HEK293 (cell line): Measurements from ENCODE around the gene GMPPB.

Source experiments
- CTCF ChIA-PET: fragments of 350-600 bp; formaldehyde crosslinking; extraction: SDS; loops from one replicate; lab custom pipeline; 2021; ENCODE audit warnings: antibody characterized with exemption; lab: Yijun Ruan, JAX
- POLR2A ChIA-PET: fragments of 300-600 bp; formaldehyde crosslinking; extraction: SDS; loops from one replicate; lab custom pipeline; 2020; ENCODE audit warnings: antibody characterized with exemption, inconsistent platforms; lab: Yijun Ruan, JAX
- H3K27ac ChIP-seq: fragments of 200-500 bp; sonication (Bioruptor generic); 2 replicates; pipeline ENCODE4 v1.5.1; 2014; ENCODE audit warnings: low read depth, low read length, control low read depth, inconsistent platforms; ENCODE audit errors: extremely low read depth
- H3K36me3 ChIP-seq, 2 experiments: fragments of 200-500 bp in 1 of 2; sonication (Bioruptor generic) in 1 of 2; 1 replicate in 1 of 2; 2 replicates in 1 of 2; pipeline ENCODE4 v1.5.1; 2014 to 2017; ENCODE audit warnings: inconsistent platforms in 2 of 2, low read length in 2 of 2; ENCODE audit not compliant: control insufficient read depth in 2 of 2, insufficient read depth in 1 of 2
- H3K4me1 ChIP-seq: fragments of 200-500 bp; sonication (Bioruptor generic); 2 replicates; pipeline ENCODE4 v1.5.1; 2014; ENCODE audit warnings: mild to moderate bottlenecking, low read length, inconsistent platforms; ENCODE audit not compliant: control insufficient read depth, insufficient read depth
- H3K4me3 ChIP-seq: 2 replicates; pipeline ENCODE4 v1.5.1; 2011; ENCODE audit warnings: low read depth, mild to moderate bottlenecking, control low read depth, low read length, moderate library complexity
- H3K9me3 ChIP-seq: fragments of 200-500 bp; sonication (Bioruptor generic); 2 replicates; pipeline ENCODE4 v1.5.1; 2014; ENCODE audit warnings: low read depth, low read length, inconsistent platforms; ENCODE audit not compliant: control insufficient read depth, insufficient read depth
- GLI2 ChIP-seq: fragments of 450-650 bp; formaldehyde crosslinking; IDR thresholded peaks from 2 replicates; pipeline ENCODE4; 2017; ENCODE audit warnings: missing biosample characterization, missing genetic modification characterization, low read depth, borderline replicate concordance
- INSM2 ChIP-seq: fragments of 450-650 bp; formaldehyde crosslinking; IDR thresholded peaks from 2 replicates; pipeline ENCODE4 v1.5.1; 2016; ENCODE audit warnings: missing biosample characterization, missing genetic modification characterization
- KLF7 ChIP-seq: fragments of 450-650 bp; formaldehyde crosslinking; IDR thresholded peaks from 2 replicates; pipeline ENCODE4 v1.5.1; 2016; ENCODE audit warnings: missing biosample characterization, missing genetic modification characterization, borderline replicate concordance
- OSR2 ChIP-seq: fragments of 450-650 bp; formaldehyde crosslinking; IDR thresholded peaks from 2 replicates; pipeline ENCODE4 v1.5.1; 2016; ENCODE audit warnings: missing biosample characterization, missing genetic modification characterization
- PBX3 ChIP-seq: sonication (generic); formaldehyde crosslinking; IDR thresholded peaks from 2 replicates; pipeline ENCODE4 v1.8.1; 2022; ENCODE audit warnings: mild to moderate bottlenecking, moderate library complexity, missing genetic modification reagents
- SCRT1 ChIP-seq: fragments of 450-650 bp; formaldehyde crosslinking; IDR thresholded peaks from 2 replicates; pipeline ENCODE4 v1.5.1; 2016; ENCODE audit warnings: missing biosample characterization, missing genetic modification characterization, borderline replicate concordance
- ZFP41 ChIP-seq: fragments of 450-650 bp; formaldehyde crosslinking; IDR thresholded peaks from 2 replicates; pipeline ENCODE4 v1.5.1; 2016; ENCODE audit warnings: missing biosample characterization, missing genetic modification characterization, borderline replicate concordance
- ZNF133 ChIP-seq: fragments of 450-650 bp; formaldehyde crosslinking; IDR thresholded peaks from 2 replicates; pipeline ENCODE4 v1.5.1; 2016; ENCODE audit warnings: missing biosample characterization, missing genetic modification characterization
- ZNF211 ChIP-seq: fragments of 450-650 bp; formaldehyde crosslinking; IDR thresholded peaks from 2 replicates; pipeline ENCODE4 v1.5.1; 2016; ENCODE audit warnings: low read depth, missing biosample characterization, missing genetic modification characterization
- ZNF302 ChIP-seq: fragments of 450-650 bp; formaldehyde crosslinking; IDR thresholded peaks from 2 replicates; pipeline ENCODE4 v1.5.1; 2016; ENCODE audit warnings: missing biosample characterization, missing genetic modification characterization, low read depth
- ZNF433 ChIP-seq: fragments of 450-650 bp; formaldehyde crosslinking; IDR thresholded peaks from 2 replicates; pipeline ENCODE4 v1.5.1; 2016; ENCODE audit warnings: missing biosample characterization, missing genetic modification characterization, low read depth
- ZNF521 ChIP-seq: fragments of 450-650 bp; formaldehyde crosslinking; IDR thresholded peaks from 2 replicates; pipeline ENCODE4 v1.5.1; 2017; ENCODE audit warnings: missing biosample characterization, mild to moderate bottlenecking, missing genetic modification characterization
- ZNF549 ChIP-seq: fragments of 450-650 bp; IDR thresholded peaks from 2 replicates; pipeline ENCODE4 v1.5.1; 2018; ENCODE audit warnings: missing biosample characterization, missing genetic modification characterization, mild to moderate bottlenecking, inconsistent platforms, moderate library complexity
- ZNF558 ChIP-seq: fragments of 450-650 bp; formaldehyde crosslinking; IDR thresholded peaks from 2 replicates; pipeline ENCODE4 v1.5.1; 2016; ENCODE audit warnings: missing biosample characterization, missing genetic modification characterization
- ZNF610 ChIP-seq: fragments of 450-650 bp; formaldehyde crosslinking; IDR thresholded peaks from 2 replicates; pipeline ENCODE4 v1.5.1; 2016; ENCODE audit warnings: missing biosample characterization, missing genetic modification characterization, borderline replicate concordance
- ZNF626 ChIP-seq: fragments of 450-650 bp; sonication (Bioruptor Pico); formaldehyde crosslinking; IDR thresholded peaks from 2 replicates; pipeline ENCODE4 v1.5.1; 2018; ENCODE audit warnings: missing biosample characterization, missing genetic modification characterization, inconsistent platforms
- ZNF707 ChIP-seq: fragments of 450-650 bp; formaldehyde crosslinking; IDR thresholded peaks from 2 replicates; pipeline ENCODE4 v1.5.1; 2016; ENCODE audit warnings: missing biosample characterization, missing genetic modification characterization
- TF ChIP-seq, protein P1 (sequence below): fragments of 450-650 bp; formaldehyde crosslinking; IDR thresholded peaks from 2 replicates; pipeline ENCODE4 v1.5.1; 2016; ENCODE audit warnings: missing biosample characterization, missing genetic modification characterization
- TF ChIP-seq, protein P2 (sequence below): fragments of 450-650 bp; formaldehyde crosslinking; IDR thresholded peaks from 2 replicates; pipeline ENCODE4 v1.5.1; 2016; ENCODE audit warnings: missing biosample characterization, missing genetic modification characterization
- TF ChIP-seq, protein P3 (sequence below): fragments of 450-650 bp; formaldehyde crosslinking; IDR thresholded peaks from 2 replicates; pipeline ENCODE4 v1.5.0; 2017; ENCODE audit warnings: missing biosample characterization, missing genetic modification characterization, borderline replicate concordance

Gene GMPPB

DNA sequence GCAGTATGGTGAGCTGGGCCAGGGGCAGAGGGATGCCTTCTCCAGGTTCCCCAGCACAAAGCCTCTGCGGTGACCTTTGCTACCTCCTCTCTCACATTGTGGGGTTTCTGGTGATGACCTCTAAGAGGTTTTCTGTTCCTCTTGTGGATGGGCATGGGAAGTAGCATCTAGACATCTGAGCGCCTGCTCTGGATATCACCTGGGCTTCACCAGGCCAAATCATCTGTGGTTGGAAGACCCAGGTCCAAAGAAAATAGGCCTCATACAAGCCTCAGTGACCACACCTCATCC is 42.6 kb downstream of the GMPPB start:
- TF ChIP-seq ZNF433 (tag by site-specific recombination) (no peak), ZNF521 (tag by site-specific recombination) (no peak), ZNF211 (no peak), SCRT1 (no peak), ZNF610 (tag by site-specific recombination) (no peak), GLI2 (tag by site-specific recombination) (no peak), OSR2 (no peak), ZFP41 (tag by site-specific recombination) (no peak), ZNF549 (tag by site-specific recombination) (no peak), ZNF626 (tag by site-specific recombination) (no peak), KLF7 (tag by site-specific recombination) (no peak), ZNF302 (tag by site-specific recombination) (no peak), ZNF707 (tag by site-specific recombination) (no peak), ZNF133 (no peak), ZNF558 (tag by site-specific recombination) (no peak), PBX3 (CRISPR knock-in tag) (no peak), INSM2 (tag by site-specific recombination) (no peak)
- TF ChIP-seq, protein P1, sequence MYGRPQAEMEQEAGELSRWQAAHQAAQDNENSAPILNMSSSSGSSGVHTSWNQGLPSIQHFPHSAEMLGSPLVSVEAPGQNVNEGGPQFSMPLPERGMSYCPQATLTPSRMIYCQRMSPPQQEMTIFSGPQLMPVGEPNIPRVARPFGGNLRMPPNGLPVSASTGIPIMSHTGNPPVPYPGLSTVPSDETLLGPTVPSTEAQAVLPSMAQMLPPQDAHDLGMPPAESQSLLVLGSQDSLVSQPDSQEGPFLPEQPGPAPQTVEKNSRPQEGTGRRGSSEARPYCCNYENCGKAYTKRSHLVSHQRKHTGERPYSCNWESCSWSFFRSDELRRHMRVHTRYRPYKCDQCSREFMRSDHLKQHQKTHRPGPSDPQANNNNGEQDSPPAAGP: no peak
- TF ChIP-seq, protein P2, sequence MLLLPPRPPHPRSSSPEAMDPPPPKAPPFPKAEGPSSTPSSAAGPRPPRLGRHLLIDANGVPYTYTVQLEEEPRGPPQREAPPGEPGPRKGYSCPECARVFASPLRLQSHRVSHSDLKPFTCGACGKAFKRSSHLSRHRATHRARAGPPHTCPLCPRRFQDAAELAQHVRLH (tag by site-specific recombination): no peak
- TF ChIP-seq, protein P3, sequence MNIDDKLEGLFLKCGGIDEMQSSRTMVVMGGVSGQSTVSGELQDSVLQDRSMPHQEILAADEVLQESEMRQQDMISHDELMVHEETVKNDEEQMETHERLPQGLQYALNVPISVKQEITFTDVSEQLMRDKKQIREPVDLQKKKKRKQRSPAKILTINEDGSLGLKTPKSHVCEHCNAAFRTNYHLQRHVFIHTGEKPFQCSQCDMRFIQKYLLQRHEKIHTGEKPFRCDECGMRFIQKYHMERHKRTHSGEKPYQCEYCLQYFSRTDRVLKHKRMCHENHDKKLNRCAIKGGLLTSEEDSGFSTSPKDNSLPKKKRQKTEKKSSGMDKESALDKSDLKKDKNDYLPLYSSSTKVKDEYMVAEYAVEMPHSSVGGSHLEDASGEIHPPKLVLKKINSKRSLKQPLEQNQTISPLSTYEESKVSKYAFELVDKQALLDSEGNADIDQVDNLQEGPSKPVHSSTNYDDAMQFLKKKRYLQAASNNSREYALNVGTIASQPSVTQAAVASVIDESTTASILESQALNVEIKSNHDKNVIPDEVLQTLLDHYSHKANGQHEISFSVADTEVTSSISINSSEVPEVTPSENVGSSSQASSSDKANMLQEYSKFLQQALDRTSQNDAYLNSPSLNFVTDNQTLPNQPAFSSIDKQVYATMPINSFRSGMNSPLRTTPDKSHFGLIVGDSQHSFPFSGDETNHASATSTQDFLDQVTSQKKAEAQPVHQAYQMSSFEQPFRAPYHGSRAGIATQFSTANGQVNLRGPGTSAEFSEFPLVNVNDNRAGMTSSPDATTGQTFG: no peak
- CTCF ChIA-PET: no interaction called here
- Histone ChIP-seq H3K27ac (no peak overlapping the region), H3K36me3 (peaks cover 0 to 86% of the 10 kb centered on the region in 2 experiments; a peak in 1 of 3 replicates), H3K9me3 (no peaks in the 10 kb centered on the region), H3K4me1 (no peaks in the 10 kb centered on the region), H3K4me3 (no peak overlapping the region)
- POLR2A ChIA-PET: interaction anchor here (1.1 kb wide), 1 partner anchor 8 kb away, joined by 4 read pairs; the partner anchor contains the start of genes MST1 and RNF123
